G401.6 (cell line): Measurements from ENCODE around the gene ALDH1A3.

Experiments used
- FAIRE-seq: peaks from 2 replicates; lab custom pipeline; 2012; peaks lifted over from hg19 to GRCh38; lab: Jason Lieb, UNC

Gene ALDH1A3

GRCh38 chr15:100885116-100885515 is 5.5 kb downstream of the ALDH1A3 start:
- no peak for FAIRE-seq

GRCh38 chr15:100885811-100886210 is 6.2 kb downstream of the ALDH1A3 start:
- no peak for FAIRE-seq

- no peak for FAIRE-seq
Measured at GRCh38 chr15:100887211-100887913, 7.7 kb downstream of the ALDH1A3 start.

GRCh38 chr15:100889385-100890050 is 9.9 kb downstream of the ALDH1A3 start:
- no peak for FAIRE-seq

GRCh38 chr15:100890051-100890720 is 10.6 kb downstream of the ALDH1A3 start:
- no peak for FAIRE-seq

GRCh38 chr15:100890850-100891249 is 11.2 kb downstream of the ALDH1A3 start:
- no peak for FAIRE-seq

GRCh38 chr15:100891307-100892012 is 11.8 kb downstream of the ALDH1A3 start:
- FAIRE-seq = no peak

- FAIRE-seq = no peak
Measured at GRCh38 chr15:100892013-100892355, 12.4 kb downstream of the ALDH1A3 start.

GRCh38 chr15:100893261-100893963 is 13.8 kb downstream of the ALDH1A3 start:
- no peak for FAIRE-seq

GRCh38 chr15:100893964-100894295 is 14.3 kb downstream of the ALDH1A3 start:
- no peak for FAIRE-seq

- no peak for FAIRE-seq
Measured at GRCh38 chr15:100895721-100896120, 16.1 kb downstream of the ALDH1A3 start.

GRCh38 chr15:100897221-100898151 is 17.9 kb downstream of the ALDH1A3 start:
- FAIRE-seq = no peak

GRCh38 chr15:100898152-100898490 is 18.5 kb downstream of the ALDH1A3 start:
- no peak for FAIRE-seq

GRCh38 chr15:100898661-100899462 is 19.2 kb downstream of the ALDH1A3 start:
- FAIRE-seq = no peak

- FAIRE-seq = no peak
Measured at GRCh38 chr15:100899601-100900000, 20.0 kb downstream of the ALDH1A3 start.

- FAIRE-seq = no peak
Measured at GRCh38 chr15:100900136-100900794, 20.6 kb downstream of the ALDH1A3 start.

GRCh38 chr15:100900795-100901169 is 21.2 kb downstream of the ALDH1A3 start:
- FAIRE-seq = no peak

GRCh38 chr15:100901296-100901695 is 21.7 kb downstream of the ALDH1A3 start:
- FAIRE-seq = no peak

GRCh38 chr15:100901702-100902435 is 22.2 kb downstream of the ALDH1A3 start:
- FAIRE-seq = no peak
